ENCODE results near the gene FURIN. TPM values are rescaled to one million over a fixed set of nuclear protein-coding genes. Genes with fewer than 3 reads are reported as not detected.

Gene FURIN
- total and polyA plus RNA-seq, 5 donors from 2014 or later, result 2.9 to 62.5 (median 8.1) TPM

DNA sequence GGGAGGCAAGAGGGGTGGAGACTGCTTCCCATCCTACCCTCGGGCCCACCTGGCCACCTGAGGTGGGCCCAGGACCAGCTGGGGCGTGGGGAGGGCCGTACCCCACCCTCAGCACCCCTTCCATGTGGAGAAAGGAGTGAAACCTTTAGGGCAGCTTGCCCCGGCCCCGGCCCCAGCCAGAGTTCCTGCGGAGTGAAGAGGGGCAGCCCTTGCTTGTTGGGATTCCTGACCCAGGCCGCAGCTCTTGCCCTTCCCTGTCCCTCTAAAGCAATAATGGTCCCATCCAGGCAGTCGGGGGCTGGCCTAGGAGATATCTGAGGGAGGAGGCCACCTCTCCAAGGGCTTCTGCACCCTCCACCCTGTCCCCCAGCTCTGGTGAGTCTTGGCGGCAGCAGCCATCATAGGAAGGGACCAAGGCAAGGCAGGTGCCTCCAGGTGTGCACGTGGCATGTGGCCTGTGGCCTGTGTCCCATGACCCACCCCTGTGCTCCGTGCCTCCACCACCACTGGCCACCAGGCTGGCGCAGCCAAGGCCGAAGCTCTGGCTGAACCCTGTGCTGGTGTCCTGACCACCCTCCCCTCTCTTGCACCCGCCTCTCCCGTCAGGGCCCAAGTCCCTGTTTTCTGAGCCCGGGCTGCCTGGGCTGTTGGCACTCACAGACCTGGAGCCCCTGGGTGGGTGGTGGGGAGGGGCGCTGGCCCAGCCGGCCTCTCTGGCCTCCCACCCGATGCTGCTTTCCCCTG, 13.8 kb downstream of the FURIN start:
- peaks cover 31% of the 10 kb centered on the region for H3K36me3 ChIP-seq (ENCODE audit: control insufficient read depth, insufficient read depth, low read length)
- no peak overlapping the region for H3K27ac Mint-ChIP-seq
- no peak overlapping the region for H3K27ac ChIP-seq (ENCODE audit: insufficient read depth, low read length, poor library complexity, severe bottlenecking)

DNA sequence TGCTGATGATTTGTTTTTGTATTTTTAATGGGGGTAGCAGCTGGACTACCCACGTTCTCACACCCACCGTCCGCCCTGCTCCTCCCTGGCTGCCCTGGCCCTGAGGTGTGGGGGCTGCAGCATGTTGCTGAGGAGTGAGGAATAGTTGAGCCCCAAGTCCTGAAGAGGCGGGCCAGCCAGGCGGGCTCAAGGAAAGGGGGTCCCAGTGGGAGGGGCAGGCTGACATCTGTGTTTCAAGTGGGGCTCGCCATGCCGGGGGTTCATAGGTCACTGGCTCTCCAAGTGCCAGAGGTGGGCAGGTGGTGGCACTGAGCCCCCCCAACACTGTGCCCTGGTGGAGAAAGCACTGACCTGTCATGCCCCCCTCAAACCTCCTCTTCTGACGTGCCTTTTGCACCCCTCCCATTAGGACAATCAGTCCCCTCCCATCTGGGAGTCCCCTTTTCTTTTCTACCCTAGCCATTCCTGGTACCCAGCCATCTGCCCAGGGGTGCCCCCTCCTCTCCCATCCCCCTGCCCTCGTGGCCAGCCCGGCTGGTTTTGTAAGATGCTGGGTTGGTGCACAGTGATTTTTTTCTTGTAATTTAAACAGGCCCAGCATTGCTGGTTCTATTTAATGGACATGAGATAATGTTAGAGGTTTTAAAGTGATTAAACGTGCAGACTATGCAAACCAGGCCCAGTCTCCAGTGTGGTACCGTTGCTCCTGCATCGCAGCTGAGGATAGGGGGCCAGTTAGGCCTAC, 14.6 kb downstream of the FURIN start:
- no peak for DNase-seq
- no peak overlapping the region for H3K4me3 Mint-ChIP-seq
- H3K9me3 ChIP-seq (ENCODE audit: control insufficient read depth in 2 of 2, low read length in 2 of 2), result no peaks in the 10 kb centered on the region
- no peak overlapping the region for H3K27ac ChIP-seq (ENCODE audit: insufficient read depth, low read length, poor library complexity, severe bottlenecking)
- no peak overlapping the region for H3K27ac Mint-ChIP-seq
- peaks cover 0 to 7% (median 5%) of the 10 kb centered on the region in 4 donors for H3K4me1 Mint-ChIP-seq
- ATAC-seq (ENCODE audit: low read depth in 2 of 2), result no peak
- H3K36me3 Mint-ChIP-seq, result peaks cover 11% of the 10 kb centered on the region
- H3K4me1 ChIP-seq (ENCODE audit: control insufficient read depth, insufficient read depth, low read length, poor library complexity, severe bottlenecking), result peaks cover 13% of the 10 kb centered on the region
- H3K27me3 Mint-ChIP-seq, result peaks cover 14% of the 10 kb centered on the region
- peaks cover 1% of the 10 kb centered on the region for H3K27me3 ChIP-seq (ENCODE audit: control insufficient read depth, insufficient read depth, low read length)
- peaks cover 0 to 4% (median 0%) of the 10 kb centered on the region in 7 donors for H3K9me3 Mint-ChIP-seq
- peaks cover 24% of the 10 kb centered on the region for H3K36me3 ChIP-seq (ENCODE audit: control insufficient read depth, insufficient read depth, low read length)
- no peak overlapping the region for H3K4me3 ChIP-seq (ENCODE audit: low read depth, low read length)

More for the DNA sequence above, 13.8 kb downstream of the FURIN start:
- peaks cover 0 to 4% (median 0%) of the 10 kb centered on the region in 7 donors for H3K9me3 Mint-ChIP-seq
- DNase-seq (no peak), ATAC-seq (ENCODE audit: low read depth in 2 of 2) (no peak)
- H3K4me1 Mint-ChIP-seq, result peaks cover 0 to 7% (median 5%) of the 10 kb centered on the region in 4 donors
- Histone ChIP-seq H3K9me3 (ENCODE audit: control insufficient read depth in 2 of 2, low read length in 2 of 2) (no peaks in the 10 kb centered on the region), H3K4me1 (ENCODE audit: control insufficient read depth, insufficient read depth, low read length, poor library complexity, severe bottlenecking) (peaks cover 13% of the 10 kb centered on the region), H3K27me3 (ENCODE audit: control insufficient read depth, insufficient read depth, low read length) (no peaks in the 10 kb centered on the region), H3K4me3 (ENCODE audit: low read depth, low read length) (no peak overlapping the region)
- no peak overlapping the region for H3K4me3 Mint-ChIP-seq
- H3K36me3 Mint-ChIP-seq, result peaks cover 17% of the 10 kb centered on the region
- H3K27me3 Mint-ChIP-seq, result peaks cover 10% of the 10 kb centered on the region

DNA sequence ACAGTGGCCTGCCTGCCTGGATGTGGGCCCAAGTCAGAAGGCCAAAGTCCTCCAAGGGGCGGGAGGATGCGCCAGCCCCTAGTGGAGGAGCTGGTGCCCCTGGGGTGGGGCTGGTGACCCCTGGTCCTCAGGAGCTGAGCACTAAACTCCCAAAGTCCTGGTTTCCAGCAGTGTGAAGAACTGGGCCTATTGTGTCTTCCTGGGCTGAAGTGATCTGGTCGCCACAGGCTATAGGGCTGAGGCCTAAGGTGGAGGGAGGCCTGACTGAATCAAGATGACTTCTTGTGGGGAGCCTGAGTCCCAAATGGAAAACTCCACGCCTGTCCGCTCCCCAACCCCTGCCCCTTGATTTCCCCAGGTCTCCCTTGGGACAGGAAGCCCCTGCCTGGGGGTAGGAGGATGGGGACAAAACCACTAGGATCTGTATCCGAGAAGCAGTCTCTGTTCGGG, 15.2 kb downstream of the FURIN start:
- H3K9me3 ChIP-seq (ENCODE audit: control insufficient read depth in 2 of 2, low read length in 2 of 2), result no peaks in the 10 kb centered on the region
- H3K9me3 Mint-ChIP-seq, result peaks cover 0 to 4% (median 0%) of the 10 kb centered on the region in 7 donors
- no peak overlapping the region for H3K4me3 ChIP-seq (ENCODE audit: low read depth, low read length)
- H3K36me3 Mint-ChIP-seq, result peaks cover 7% of the 10 kb centered on the region
- peaks cover 13% of the 10 kb centered on the region for H3K4me1 ChIP-seq (ENCODE audit: control insufficient read depth, insufficient read depth, low read length, poor library complexity, severe bottlenecking)
- peaks cover 1% of the 10 kb centered on the region for H3K27me3 ChIP-seq (ENCODE audit: control insufficient read depth, insufficient read depth, low read length)
- DNase-seq (no peak), ATAC-seq (ENCODE audit: low read depth in 2 of 2) (no peak)
- H3K27ac Mint-ChIP-seq, result no peak overlapping the region
- no peak overlapping the region for H3K4me3 Mint-ChIP-seq
- no peak overlapping the region for H3K27ac ChIP-seq (ENCODE audit: insufficient read depth, low read length, poor library complexity, severe bottlenecking)
- peaks cover 0 to 7% (median 5%) of the 10 kb centered on the region in 4 donors for H3K4me1 Mint-ChIP-seq
- peaks cover 14% of the 10 kb centered on the region for H3K27me3 Mint-ChIP-seq
- peaks cover 18% of the 10 kb centered on the region for H3K36me3 ChIP-seq (ENCODE audit: control insufficient read depth, insufficient read depth, low read length)

DNA sequence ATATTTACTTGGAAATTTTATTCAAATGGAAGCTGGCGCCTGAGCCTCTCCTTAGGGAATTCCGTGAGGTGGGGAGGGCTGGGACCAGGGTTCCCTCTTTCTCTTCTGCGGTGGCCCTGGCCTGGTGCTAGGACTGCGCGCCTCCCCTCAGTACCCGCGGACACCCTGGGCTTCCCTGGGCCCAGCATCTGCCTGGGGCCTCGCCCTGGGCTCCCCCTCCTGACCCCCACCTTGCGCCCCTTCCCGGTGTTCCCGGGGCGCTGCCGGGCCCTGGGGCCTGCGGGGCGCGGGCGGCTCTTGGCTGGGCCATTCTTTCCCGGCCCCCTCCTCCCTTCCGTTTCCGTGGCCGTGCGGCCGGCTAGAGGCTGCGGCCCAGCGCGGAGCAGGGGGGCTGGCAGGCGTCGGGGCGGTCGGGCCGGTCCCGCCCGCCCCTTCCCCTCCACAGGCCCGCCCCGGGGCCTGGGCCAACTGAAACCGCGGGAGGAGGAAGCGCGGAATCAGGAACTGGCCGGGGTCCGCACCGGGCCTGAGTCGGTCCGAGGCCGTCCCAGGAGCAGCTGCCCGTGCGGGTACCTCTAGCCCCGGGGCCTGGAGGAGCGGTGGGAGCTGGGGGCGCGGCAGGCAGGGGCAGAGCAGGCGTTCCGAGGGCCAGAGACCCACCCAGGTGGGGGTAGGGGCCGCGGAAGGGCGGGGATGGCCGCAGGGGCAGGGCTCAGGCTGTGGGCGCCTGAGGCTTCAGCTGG, 15.8 kb downstream of the FURIN start, which contains the start of gene FES:
TSS of gene FES (plus strand) at position 529 of the 743 bp plus-strand sequence. CDS start 542 bp downstream, outside the sequence.
- Mint-ChIP-seq H3K36me3 (peaks cover 3% of the 10 kb centered on the region), H3K4me3 (peak within 1 kb of the TSS in 1 of 4 donors; percentile 12), H3K27ac (no peak within 1 kb of the TSS), H3K27me3 (peaks cover 14% of the 10 kb centered on the region), H3K9me3 (peaks cover 0 to 4% (median 0%) of the 10 kb centered on the region in 7 donors), H3K4me1 (peaks cover 0 to 7% (median 5%) of the 10 kb centered on the region in 4 donors)
- Histone ChIP-seq H3K4me1 (ENCODE audit: control insufficient read depth, insufficient read depth, low read length, poor library complexity, severe bottlenecking) (peaks cover 13% of the 10 kb centered on the region), H3K36me3 (ENCODE audit: control insufficient read depth, insufficient read depth, low read length) (peaks cover 16% of the 10 kb centered on the region), H3K27me3 (ENCODE audit: control insufficient read depth, insufficient read depth, low read length) (peaks cover 1% of the 10 kb centered on the region), H3K27ac (ENCODE audit: insufficient read depth, low read length, poor library complexity, severe bottlenecking) (no peak within 1 kb of the TSS), H3K9me3 (ENCODE audit: control insufficient read depth in 2 of 2, low read length in 2 of 2) (no peaks in the 10 kb centered on the region), H3K4me3 (ENCODE audit: low read depth, low read length) (no peak within 1 kb of the TSS)
- ATAC-seq (ENCODE audit: low read depth in 2 of 2) (no peak), DNase-seq (no peak)

DNA sequence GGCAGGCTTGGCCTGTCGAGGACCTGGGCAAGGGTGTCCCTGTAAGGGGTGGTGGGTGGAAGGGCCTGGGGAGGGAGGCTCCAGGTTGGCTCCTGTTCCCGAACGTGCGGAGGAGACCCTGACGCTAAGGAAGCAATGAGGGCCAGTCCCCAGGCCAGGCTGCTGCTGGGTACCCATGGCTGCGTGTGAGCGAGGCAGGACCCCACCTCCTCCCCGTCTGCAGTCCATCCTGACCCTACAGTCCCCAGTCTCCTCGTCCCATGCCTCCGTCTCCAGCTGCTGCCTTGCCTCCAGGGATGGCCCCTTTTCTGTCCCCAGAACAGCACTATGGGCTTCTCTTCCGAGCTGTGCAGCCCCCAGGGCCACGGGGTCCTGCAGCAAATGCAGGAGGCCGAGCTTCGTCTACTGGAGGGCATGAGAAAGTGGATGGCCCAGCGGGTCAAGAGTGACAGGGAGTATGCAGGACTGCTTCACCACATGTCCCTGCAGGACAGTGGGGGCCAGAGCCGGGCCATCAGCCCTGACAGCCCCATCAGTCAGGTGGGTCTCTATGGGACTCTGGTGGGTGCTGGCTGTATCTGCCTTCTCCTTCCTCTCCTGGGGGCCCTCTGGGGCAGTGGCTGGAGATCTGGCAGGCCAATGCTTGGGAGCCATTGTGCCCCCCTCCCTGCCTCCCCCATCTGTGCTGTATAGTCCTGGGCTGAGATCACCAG, 16.5 kb downstream of the FURIN start:
- Histone ChIP-seq H3K4me3 (ENCODE audit: low read depth, low read length) (no peak overlapping the region), H3K9me3 (ENCODE audit: control insufficient read depth in 2 of 2, low read length in 2 of 2) (no peaks in the 10 kb centered on the region), H3K27ac (ENCODE audit: insufficient read depth, low read length, poor library complexity, severe bottlenecking) (no peak overlapping the region), H3K4me1 (ENCODE audit: control insufficient read depth, insufficient read depth, low read length, poor library complexity, severe bottlenecking) (peaks cover 13% of the 10 kb centered on the region), H3K27me3 (ENCODE audit: control insufficient read depth, insufficient read depth, low read length) (peaks cover 1% of the 10 kb centered on the region), H3K36me3 (ENCODE audit: control insufficient read depth, insufficient read depth, low read length) (peaks cover 9% of the 10 kb centered on the region)
- no peak for ATAC-seq (ENCODE audit: low read depth in 2 of 2)
- no peak for DNase-seq
- peak overlapping the region in 1 of 4 donors; percentile 12 for H3K4me3 Mint-ChIP-seq
- H3K36me3 Mint-ChIP-seq, result no peaks in the 10 kb centered on the region
- peaks cover 0 to 7% (median 5%) of the 10 kb centered on the region in 4 donors for H3K4me1 Mint-ChIP-seq
- H3K27me3 Mint-ChIP-seq, result peaks cover 14% of the 10 kb centered on the region
- H3K27ac Mint-ChIP-seq, result no peak overlapping the region
- H3K9me3 Mint-ChIP-seq, result peaks cover 0 to 4% (median 0%) of the 10 kb centered on the region in 7 donors

DNA sequence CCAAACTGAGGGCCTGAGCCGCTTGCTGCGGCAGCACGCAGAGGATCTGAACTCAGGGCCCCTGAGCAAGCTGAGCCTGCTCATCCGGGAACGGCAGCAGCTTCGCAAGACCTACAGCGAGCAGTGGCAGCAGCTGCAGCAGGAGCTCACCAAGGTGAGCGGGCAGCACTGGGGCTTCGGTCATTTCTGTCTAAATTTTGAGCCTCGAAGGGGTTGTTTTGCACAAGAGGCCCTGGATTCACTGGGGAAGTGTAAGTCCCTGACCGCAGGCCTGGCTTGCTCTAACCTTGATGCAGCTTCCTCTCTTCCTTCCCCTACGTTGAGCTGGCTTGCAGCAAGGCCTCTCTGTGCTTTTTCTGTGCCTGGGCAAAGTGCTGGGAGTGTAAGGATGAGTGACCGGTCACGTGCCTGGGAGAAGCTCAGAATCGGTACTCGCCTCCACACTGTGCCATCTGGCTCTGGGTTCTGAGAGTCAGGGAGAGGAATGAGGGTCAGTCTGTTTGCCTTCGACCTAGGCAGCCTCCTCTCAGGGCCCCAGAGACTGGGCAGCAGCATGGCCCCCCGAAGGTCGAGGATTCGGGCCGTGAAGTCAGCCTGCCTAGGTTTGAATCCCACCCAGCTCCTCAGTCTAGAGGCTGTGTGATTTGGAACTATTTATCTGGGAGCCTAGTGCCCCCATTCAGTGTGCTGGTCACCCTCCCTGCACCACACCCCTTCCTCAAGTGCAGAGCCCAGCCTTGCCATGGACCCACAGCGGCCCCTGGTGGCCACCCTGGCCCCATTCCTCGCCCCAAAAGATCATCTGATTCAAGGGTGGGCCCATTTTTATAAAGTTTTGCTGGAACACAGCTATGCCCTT, 17.3 kb downstream of the FURIN start:
- ATAC-seq (ENCODE audit: low read depth in 2 of 2) (peak; percentile 59 to 62), DNase-seq (peak; percentile 61 to 78 (median 68))
- no peak overlapping the region for H3K27ac ChIP-seq (ENCODE audit: insufficient read depth, low read length, poor library complexity, severe bottlenecking)
- peaks cover 0 to 4% (median 0%) of the 10 kb centered on the region in 7 donors for H3K9me3 Mint-ChIP-seq
- H3K4me3 ChIP-seq (ENCODE audit: low read depth, low read length), result no peak overlapping the region
- no peaks in the 10 kb centered on the region for H3K9me3 ChIP-seq (ENCODE audit: control insufficient read depth in 2 of 2, low read length in 2 of 2)
- peak overlapping the region in 1 of 3 donors; percentile 24 for H3K27ac Mint-ChIP-seq
- H3K4me1 Mint-ChIP-seq, result peaks cover 0 to 7% (median 5%) of the 10 kb centered on the region in 4 donors
- peak overlapping the region in 1 of 4 donors; percentile 54 for H3K4me3 Mint-ChIP-seq
- H3K27me3 ChIP-seq (ENCODE audit: control insufficient read depth, insufficient read depth, low read length), result peaks cover 1% of the 10 kb centered on the region
- H3K4me1 ChIP-seq (ENCODE audit: control insufficient read depth, insufficient read depth, low read length, poor library complexity, severe bottlenecking), result peaks cover 13% of the 10 kb centered on the region
- H3K36me3 Mint-ChIP-seq, result no peaks in the 10 kb centered on the region
- H3K27me3 Mint-ChIP-seq, result peaks cover 17% of the 10 kb centered on the region
- H3K36me3 ChIP-seq (ENCODE audit: control insufficient read depth, insufficient read depth, low read length), result peaks cover 6% of the 10 kb centered on the region
